ENCODE measurements around the gene ATP2C1. TPM values are rescaled to one million over a fixed set of nuclear protein-coding genes. Genes with fewer than 3 reads are reported as not detected.

ATP2C1 gene
- total and polyA plus RNA-seq, 2 of the 4 experiments (the other 2 are of a cell fraction), result 41.4 to 50.2 TPM

DNA sequence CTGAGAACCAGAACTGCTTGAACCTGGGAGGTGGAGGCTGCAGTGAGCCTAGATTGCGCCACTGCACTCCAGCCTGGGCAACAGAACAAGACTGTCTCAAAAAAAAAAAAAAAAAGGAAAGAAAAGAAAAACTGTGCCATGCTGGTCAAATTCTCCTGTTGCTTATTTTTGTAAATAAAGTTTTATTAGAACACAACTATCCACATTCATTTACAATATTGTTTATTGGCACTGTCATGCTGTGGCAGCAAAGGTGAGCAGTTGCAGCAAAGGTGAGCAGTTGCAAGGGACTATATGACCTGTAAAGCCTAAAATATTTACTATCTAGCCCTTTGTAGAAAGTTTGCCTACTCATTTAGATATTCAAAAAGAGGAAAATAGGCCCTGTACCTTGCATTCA lies 114.4 kb downstream of the ATP2C1 start:
- no CpG with 5 or more reads among the region's 1 CpG for WGBS, 2 experiments (ENCODE audit: extremely low coverage in 2 of 2, insufficient read length in 1 of 2)
- intact Hi-C loops (cut with micrococcal nuclease), result no loop called here
- Histone ChIP-seq H3K9me3 (ENCODE audit: control insufficient read depth, insufficient read depth, low read length) (no peaks in the 10 kb centered on the region), H2BK120ac (ENCODE audit: low read depth, low read length) (no peak overlapping the region), H2AK5ac (ENCODE audit: low read depth, low read length) (no peak overlapping the region), H3K27me3 (ENCODE audit: control insufficient read depth, insufficient read depth, low read length) (no peaks in the 10 kb centered on the region), H3K4me1 (ENCODE audit: control insufficient read depth, insufficient read depth, low read length) (no peaks in the 10 kb centered on the region), H3K56ac (ENCODE audit: extremely low read depth, insufficient read depth, low read length) (no peak overlapping the region), H2BK20ac (ENCODE audit: low read depth, low read length) (no peak overlapping the region), H3K4ac (ENCODE audit: low read depth, low read length) (no peak overlapping the region), H4K5ac (ENCODE audit: low read depth, low read length) (no peak overlapping the region), H3K4me2 (ENCODE audit: low read depth, low read length) (no peak overlapping the region), H4K91ac (ENCODE audit: insufficient read depth, low read depth, low read length) (no peak overlapping the region), H4K20me1 (ENCODE audit: insufficient read depth, low read length) (no peaks in the 10 kb centered on the region), H2BK5ac (ENCODE audit: low read depth, low read length, poor library complexity, severe bottlenecking) (no peak overlapping the region), H3K27ac (ENCODE audit: insufficient read depth, low read length) (no peak overlapping the region), H2BK15ac (ENCODE audit: low read depth, low read length) (no peak overlapping the region), H3K4me3 (ENCODE audit: insufficient read depth, low read depth, low read length) (no peak overlapping the region), H3K23ac (ENCODE audit: low read depth, low read length) (no peak overlapping the region), H3K9me1 (ENCODE audit: insufficient read depth, low read length) (no peaks in the 10 kb centered on the region), H4K8ac (ENCODE audit: low read depth in 2 of 2, low read length in 2 of 2) (no peak overlapping the region), H2AFZ (replicated peaks; ENCODE audit: low read length, poor library complexity) (no peak overlapping the region), H3K14ac (replicated peaks; ENCODE audit: low read depth, low read length) (no peak overlapping the region), H3K18ac (ENCODE audit: low read depth, low read length) (no peak overlapping the region), H2AK9ac (replicated peaks; ENCODE audit: low read depth, low read length, poor library complexity) (no peak overlapping the region), H3K9ac (ENCODE audit: low read depth, low read length) (no peak overlapping the region), H3K79me1 (ENCODE audit: low read depth in 1 of 2, low read length in 2 of 2) (peaks cover 0 to 3% of the 10 kb centered on the region in 2 experiments; a peak in 1 of 4 replicates), H3K36me3 (ENCODE audit: control insufficient read depth, insufficient read depth, low read length) (peaks cover 7% of the 10 kb centered on the region)
- POLR2A ChIA-PET (ENCODE audit: unreplicated experiment), result no interaction called here
- DNase-seq (no peak), ATAC-seq (ENCODE audit: low read depth) (no peak)
- in situ Hi-C loops (cut with MboI; ENCODE audit: low sequenced_read_pairs), result no loop called here
- no TSS peak for BruUV-seq (replicated peaks)
- TF ChIP-seq POLR2A (IDR thresholded peaks at IDR 0.05; ENCODE audit: low read depth, low read length) (no peak), SMC3 (IDR thresholded peaks at IDR 0.05; ENCODE audit: low read depth, low read length) (no peak), MAZ (IDR thresholded peaks at IDR 0.05; ENCODE audit: borderline replicate concordance, low read depth, low read length) (no peak), MXI1 (IDR thresholded peaks at IDR 0.05; ENCODE audit: borderline replicate concordance, low read depth, low read length) (no peak), CEBPB (IDR thresholded peaks at IDR 0.05; ENCODE audit: low read depth, low read length) (no peak), MAFK (IDR thresholded peaks at IDR 0.05; ENCODE audit: low read depth, low read length) (no peak), RFX5 (IDR thresholded peaks at IDR 0.05; ENCODE audit: low read depth, low read length) (no peak), RCOR1 (IDR thresholded peaks at IDR 0.05; ENCODE audit: insufficient replicate concordance, low read length) (no peak), FOS (IDR thresholded peaks at IDR 0.05; ENCODE audit: low read depth, low read length) (no peak), BHLHE40 (IDR thresholded peaks at IDR 0.05; ENCODE audit: low read depth, low read length) (no peak), NFE2L2 (IDR thresholded peaks at IDR 0.05; ENCODE audit: low read depth, low read length) (no peak), CTCF (conservative IDR thresholded peaks at IDR 0.05; ENCODE audit: low read depth, low read length) (no peak), CHD1 (IDR thresholded peaks at IDR 0.05; ENCODE audit: low read depth, low read length) (no peak), RAD21 (IDR thresholded peaks at IDR 0.05; ENCODE audit: low read length) (no peak)
- TF ChIP-seq, protein P1, sequence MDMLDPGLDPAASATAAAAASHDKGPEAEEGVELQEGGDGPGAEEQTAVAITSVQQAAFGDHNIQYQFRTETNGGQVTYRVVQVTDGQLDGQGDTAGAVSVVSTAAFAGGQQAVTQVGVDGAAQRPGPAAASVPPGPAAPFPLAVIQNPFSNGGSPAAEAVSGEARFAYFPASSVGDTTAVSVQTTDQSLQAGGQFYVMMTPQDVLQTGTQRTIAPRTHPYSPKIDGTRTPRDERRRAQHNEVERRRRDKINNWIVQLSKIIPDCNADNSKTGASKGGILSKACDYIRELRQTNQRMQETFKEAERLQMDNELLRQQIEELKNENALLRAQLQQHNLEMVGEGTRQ (IDR thresholded peaks at IDR 0.05; ENCODE audit: low read depth, low read length), result no peak
- TF ChIP-seq, protein P2, sequence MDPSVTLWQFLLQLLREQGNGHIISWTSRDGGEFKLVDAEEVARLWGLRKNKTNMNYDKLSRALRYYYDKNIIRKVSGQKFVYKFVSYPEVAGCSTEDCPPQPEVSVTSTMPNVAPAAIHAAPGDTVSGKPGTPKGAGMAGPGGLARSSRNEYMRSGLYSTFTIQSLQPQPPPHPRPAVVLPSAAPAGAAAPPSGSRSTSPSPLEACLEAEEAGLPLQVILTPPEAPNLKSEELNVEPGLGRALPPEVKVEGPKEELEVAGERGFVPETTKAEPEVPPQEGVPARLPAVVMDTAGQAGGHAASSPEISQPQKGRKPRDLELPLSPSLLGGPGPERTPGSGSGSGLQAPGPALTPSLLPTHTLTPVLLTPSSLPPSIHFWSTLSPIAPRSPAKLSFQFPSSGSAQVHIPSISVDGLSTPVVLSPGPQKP (IDR thresholded peaks at IDR 0.05; ENCODE audit: borderline replicate concordance, low read depth, low read length), result no peak
- dilution Hi-C loops (cut with HindIII; ENCODE audit: low sequenced_read_pairs, unreplicated experiment), result no loop called here
- CTCF ChIA-PET, result no interaction called here

All from IMR-90 (cell line).